PC-3 (cell line): ENCODE measurements around the gene RIOX2. TPM values are rescaled to one million over a fixed set of nuclear protein-coding genes. Genes with fewer than 3 reads are reported as not detected.

Source experiments
- ATAC-seq: fragments of 200-7000 bp; cut with Tn5 transposase; 2 replicates; pipeline ENCODE4 v1.9.1; 2020; ENCODE audit warnings: mild to moderate bottlenecking, moderate library complexity
- BruUV-seq: library from RNA; stranded (reverse); fragments of 400-500 nt; replicated peaks from 2 replicates; lab custom pipeline; 2021; lab: Mats Ljungman, UMichigan
- CTCF ChIA-PET: fragments of 300-600 bp; sonication (Branson Sonifier 250); formaldehyde crosslinking; loops from one replicate; lab custom pipeline; 2022; ENCODE audit warnings: antibody characterized with exemption; lab: Charles Lee
- POLR2A ChIA-PET: fragments of 300-600 bp; sonication (Branson Sonifier 250); formaldehyde crosslinking; loops from one replicate; lab custom pipeline; 2022; ENCODE audit warnings: antibody characterized with exemption; ENCODE audit not compliant: unreplicated experiment; lab: Charles Lee
- DNase-seq: peaks from one replicate; pipeline ENCODE4 v3.0.0-alpha.2; 2015
- H2AFZ ChIP-seq: fragments of 300-600 bp; sonication (generic); 2 replicates; pipeline ENCODE4 v1.6.0; 2016; ENCODE audit warnings: antibody characterized with exemption, low read length
- H3F3A ChIP-seq: fragments of 300-600 bp; sonication (generic); one replicate; pipeline ENCODE4 v1.6.0; 2017; ENCODE audit warnings: antibody characterized with exemption, low read length, control low read depth, mild to moderate bottlenecking; ENCODE audit not compliant: unreplicated experiment
- H3K27ac ChIP-seq: fragments of 300-600 bp; sonication (generic); 2 replicates; pipeline ENCODE4 v1.5.1; 2016; ENCODE audit warnings: mild to moderate bottlenecking, low read length
- H3K27me3 ChIP-seq: fragments of 300-600 bp; sonication (generic); 2 replicates; pipeline ENCODE4 v1.6.1; 2016; ENCODE audit warnings: low read length, mixed read lengths
- H3K36me3 ChIP-seq: fragments of 300-600 bp; sonication (generic); 2 replicates; pipeline ENCODE4 v1.6.1; 2016; ENCODE audit warnings: low read depth, mixed run types, low read length, mixed read lengths
- H3K4me1 ChIP-seq: fragments of 300-600 bp; sonication (generic); 2 replicates; pipeline ENCODE4 v1.5.1; 2016; ENCODE audit warnings: low read length; ENCODE audit not compliant: insufficient read depth
- H3K4me2 ChIP-seq: fragments of 300-600 bp; sonication (generic); 2 replicates; pipeline ENCODE4 v1.6.0; 2016; ENCODE audit warnings: low read length
- H3K4me3 ChIP-seq: fragments of 300-600 bp; sonication (generic); 2 replicates; pipeline ENCODE4 v1.5.1; 2016; ENCODE audit warnings: mild to moderate bottlenecking, low read length, mixed read lengths
- H3K79me2 ChIP-seq: fragments of 300-600 bp; sonication (generic); 2 replicates; pipeline ENCODE4 v1.6.1; 2017; ENCODE audit warnings: low read length, mixed read lengths
- H3K9ac ChIP-seq: fragments of 300-600 bp; sonication (generic); 2 replicates; pipeline ENCODE4 v1.6.0; 2016; ENCODE audit warnings: mild to moderate bottlenecking, low read length
- H3K9me2 ChIP-seq: fragments of 300-600 bp; sonication (generic); replicated peaks from 2 replicates; pipeline ENCODE4 v1.6.1; 2016; ENCODE audit warnings: mixed run types, low read length, mixed read lengths
- H3K9me3 ChIP-seq: fragments of 300-600 bp; sonication (generic); 2 replicates; pipeline ENCODE4 v1.6.1; 2016; ENCODE audit warnings: low read length, mixed read lengths
- H4K20me1 ChIP-seq: fragments of 300-600 bp; sonication (generic); 2 replicates; pipeline ENCODE4 v1.6.1; 2016; ENCODE audit warnings: low read length, mixed read lengths
- CTCF ChIP-seq: fragments of 300-600 bp; sonication (generic); conservative IDR thresholded peaks from 2 replicates; pipeline ENCODE4 v1.5.1; 2017; ENCODE audit warnings: antibody characterized with exemption, low read depth, mild to moderate bottlenecking, low read length
- EZH2 ChIP-seq: fragments of 300-600 bp; sonication (generic); IDR thresholded peaks from one replicate; pipeline ENCODE4 v1.6.1; 2017; ENCODE audit warnings: antibody characterized with exemption, mild to moderate bottlenecking, low read length; ENCODE audit not compliant: unreplicated experiment
- EZH2phosphoT487 ChIP-seq: fragments of 300-600 bp; sonication (generic); IDR thresholded peaks from 2 replicates; pipeline ENCODE4 v1.6.1; 2018; ENCODE audit warnings: mild to moderate bottlenecking, antibody characterized with exemption, low read length, borderline replicate concordance
- intact Hi-C: fragments of 100-400 bp; cut with micrococcal nuclease; formaldehyde crosslinking; loops from 2 replicates; pipeline ENCODE4 v1.9.0; 2023
- total RNA-seq: library from RNA; depleted of rRNA; stranded (reverse); fragments of >200 nt; gene quantifications from 2 replicates; pipeline ENCODE4 v1.2.3, GENCODE V29; 2014

Gene RIOX2
- total RNA-seq, 1 experiment from 2014 or later: 46.4 TPM

- no peaks in the 10 kb centered on the region for H3K36me3 ChIP-seq
- H3K9me2 ChIP-seq: no peaks in the 10 kb centered on the region
- no peak for TF ChIP-seq CTCF
- TF ChIP-seq EZH2: no peak
- TF ChIP-seq EZH2phosphoT487: no peak
- H3K4me2 ChIP-seq: no peak overlapping the region
- H3K79me2 ChIP-seq: no peaks in the 10 kb centered on the region
- ChIA-PET CTCF (no interaction called here), POLR2A (no interaction called here)
- no peak overlapping the region for H2AFZ ChIP-seq
- no peaks in the 10 kb centered on the region for H3F3A ChIP-seq
- DNase-seq (no peak), ATAC-seq (no peak)
- no peaks in the 10 kb centered on the region for H3K9me3 ChIP-seq
- intact Hi-C loops: no loop called here
- H3K27me3 ChIP-seq: no peaks in the 10 kb centered on the region; the same call in 1 of the 2 replicates
- H3K27ac ChIP-seq: no peak overlapping the region
- no peaks in the 10 kb centered on the region for H3K4me1 ChIP-seq
- H3K4me3 ChIP-seq: no peak overlapping the region
- BruUV-seq: no TSS peak
- no peak overlapping the region for H3K9ac ChIP-seq
- H4K20me1 ChIP-seq: no peaks in the 10 kb centered on the region
Observed at GRCh38 chr3:97993526-97993925, 21.3 kb upstream of the RIOX2 start.

GRCh38 chr3:97992547-97993173, 20.4 kb upstream of the RIOX2 start:
- ChIA-PET POLR2A (no interaction called here), CTCF (no interaction called here)
- H2AFZ ChIP-seq: no peak overlapping the region
- H3F3A ChIP-seq: no peaks in the 10 kb centered on the region
- no TSS peak for BruUV-seq
- H4K20me1 ChIP-seq: no peaks in the 10 kb centered on the region
- no peak for TF ChIP-seq CTCF
- no peak for TF ChIP-seq EZH2phosphoT487
- no peak for TF ChIP-seq EZH2
- DNase-seq (no peak), ATAC-seq (no peak)
- H3K9me3 ChIP-seq: no peaks in the 10 kb centered on the region
- no peaks in the 10 kb centered on the region for H3K9me2 ChIP-seq
- intact Hi-C loops: no loop called here
- H3K36me3 ChIP-seq: no peaks in the 10 kb centered on the region
- H3K4me1 ChIP-seq: no peaks in the 10 kb centered on the region
- no peak overlapping the region for H3K4me2 ChIP-seq
- H3K9ac ChIP-seq: no peak overlapping the region
- H3K4me3 ChIP-seq: no peak overlapping the region
- H3K27ac ChIP-seq: no peak overlapping the region
- no peaks in the 10 kb centered on the region; the same call in 1 of the 2 replicates for H3K27me3 ChIP-seq
- H3K79me2 ChIP-seq: no peaks in the 10 kb centered on the region

GRCh38 chr3:97991293-97991682, 19.1 kb upstream of the RIOX2 start:
- ChIA-PET POLR2A (no interaction called here), CTCF (no interaction called here)
- Histone ChIP-seq H4K20me1 (no peaks in the 10 kb centered on the region), H3K4me2 (no peak overlapping the region), H3K36me3 (no peaks in the 10 kb centered on the region), H2AFZ (no peak overlapping the region), H3K9me3 (no peaks in the 10 kb centered on the region), H3K27ac (no peak overlapping the region), H3K4me3 (no peak overlapping the region), H3K4me1 (no peaks in the 10 kb centered on the region), H3K79me2 (no peaks in the 10 kb centered on the region), H3K9ac (no peak overlapping the region), H3F3A (no peaks in the 10 kb centered on the region), H3K27me3 (peaks cover 3% of the 10 kb centered on the region; the same call in 1 of the 2 replicates), H3K9me2 (no peaks in the 10 kb centered on the region)
- intact Hi-C loops: no loop called here
- DNase-seq: no peak
- no TSS peak for BruUV-seq
- no peak for ATAC-seq
- TF ChIP-seq EZH2phosphoT487 (no peak), EZH2 (no peak), CTCF (no peak)
